ENCODE measurements around the gene RUFY1. TPM values are rescaled to one million over a fixed set of nuclear protein-coding genes. Genes with fewer than 3 reads are reported as not detected.
A peak's percentile ranks its signal among the peaks of the same experiment; 100 is the strongest.
"Not testable (repeated sequence)": the region's sequence is repeated elsewhere in the genome, so short reads cannot be mapped to it uniquely, and the experiment has no call there.

Gene RUFY1
- 10 to 100 TPM; 37.1 to 44.0 TPM for total RNA-seq

GRCh38 chr5:179550511-179551342 is at the start of gene RUFY1:
TSS of gene RUFY1 (plus strand) at chr5:179550554. CDS start at chr5:179550570, 16 bp downstream.
- H3K9me3 ChIP-seq, result no peaks in the 10 kb centered on the region
- H3K4me3 ChIP-seq, result peak within 1 kb of the TSS; percentile 69
- DNase-seq, result peak; percentile 88
- no peaks in the 10 kb centered on the region for H3K36me3 ChIP-seq
- H3K27me3 ChIP-seq, result no peaks in the 10 kb centered on the region
- intact Hi-C loops (cut with DNase I), result loop anchor here (5.0 kb wide), 1 partner anchor 57 kb away; no protein-coding TSS in a partner anchor
- peak within 1 kb of the TSS; percentile 92 for H3K27ac ChIP-seq
- H3K4me1 ChIP-seq, result no peaks in the 10 kb centered on the region
- peak within 1 kb of the TSS; percentile 72 to 88 for H3K9ac ChIP-seq (ENCODE audit: low read depth in 2 of 2, low read length in 2 of 2)
- TF ChIP-seq CTCF (IDR thresholded peaks at IDR 0.05), result no peak

GRCh38 chr5:179501997-179502396 is 48.4 kb upstream of the RUFY1 start:
- H3K27ac ChIP-seq; H3K4me1 ChIP-seq; H3K36me3 ChIP-seq; H3K9ac ChIP-seq (ENCODE audit: low read depth in 2 of 2, low read length in 2 of 2); DNase-seq; H3K9me3 ChIP-seq; H3K4me3 ChIP-seq; intact Hi-C loops (cut with DNase I); H3K27me3 ChIP-seq: not testable (repeated sequence)

GRCh38 chr5:179502420-179502819 is 47.9 kb upstream of the RUFY1 start:
- intact Hi-C loops (cut with DNase I); H3K27ac ChIP-seq; H3K4me1 ChIP-seq; H3K4me3 ChIP-seq; H3K27me3 ChIP-seq; H3K9ac ChIP-seq (ENCODE audit: low read depth in 2 of 2, low read length in 2 of 2); H3K9me3 ChIP-seq; DNase-seq; H3K36me3 ChIP-seq: not testable (repeated sequence)

- no peak for TF ChIP-seq CTCF (IDR thresholded peaks at IDR 0.05)
- Histone ChIP-seq H3K4me3 (no peak overlapping the region), H3K9me3 (no peaks in the 10 kb centered on the region), H3K27me3 (no peaks in the 10 kb centered on the region), H3K4me1 (no peaks in the 10 kb centered on the region), H3K9ac (ENCODE audit: low read depth in 2 of 2, low read length in 2 of 2) (no peak overlapping the region), H3K27ac (no peak overlapping the region), H3K36me3 (no peaks in the 10 kb centered on the region)
- intact Hi-C loops (cut with DNase I), result no loop called here
- no peak for DNase-seq
Observed at GRCh38 chr5:179504191-179504590, 46.2 kb upstream of the RUFY1 start.

- no peak for TF ChIP-seq CTCF (IDR thresholded peaks at IDR 0.05)
- Histone ChIP-seq H3K36me3 (no peaks in the 10 kb centered on the region), H3K4me3 (no peak overlapping the region), H3K27ac (no peak overlapping the region), H3K27me3 (no peaks in the 10 kb centered on the region), H3K4me1 (no peaks in the 10 kb centered on the region), H3K9me3 (no peaks in the 10 kb centered on the region), H3K9ac (ENCODE audit: low read depth in 2 of 2, low read length in 2 of 2) (no peak overlapping the region)
- DNase-seq, result no peak
- intact Hi-C loops (cut with DNase I), result no loop called here
Observed at GRCh38 chr5:179504600-179505396, 45.6 kb upstream of the RUFY1 start.

GRCh38 chr5:179505636-179506261 is 44.6 kb upstream of the RUFY1 start:
- Histone ChIP-seq H3K27me3 (no peaks in the 10 kb centered on the region), H3K36me3 (no peaks in the 10 kb centered on the region), H3K27ac (no peak overlapping the region), H3K9ac (ENCODE audit: low read depth in 2 of 2, low read length in 2 of 2) (no peak overlapping the region), H3K4me3 (no peak overlapping the region), H3K4me1 (no peaks in the 10 kb centered on the region), H3K9me3 (no peaks in the 10 kb centered on the region)
- no peak for TF ChIP-seq CTCF (IDR thresholded peaks at IDR 0.05)
- intact Hi-C loops (cut with DNase I), result no loop called here
- DNase-seq, result no peak
